Osteoblast (primary cell): ENCODE data around the gene TMEM201. TPM values are rescaled to one million over a fixed set of nuclear protein-coding genes. Genes with fewer than 3 reads are reported as not detected.
"Not testable (repeated sequence)": the region's sequence is repeated elsewhere in the genome, so short reads cannot be mapped to it uniquely, and the experiment has no call there.

Source experiments
- DNase-seq: peaks from one replicate; pipeline ENCODE4 v3.0.0; 2011; ENCODE audit warnings: low spot score, mixed read lengths; ENCODE audit not compliant: insufficient read length; ENCODE audit errors: missing footprints
- H2AFZ ChIP-seq: 2 replicates; pipeline ENCODE4 v1.6.0; 2011; ENCODE audit warnings: mild to moderate bottlenecking, low read length
- H3K27ac ChIP-seq: 2 replicates; pipeline ENCODE4 v1.5.1; 2011; ENCODE audit warnings: mild to moderate bottlenecking, low read depth, low read length, moderate library complexity
- H3K27me3 ChIP-seq: 2 replicates; pipeline ENCODE4 v1.6.0; 2012; ENCODE audit warnings: mild to moderate bottlenecking, control low read depth, inconsistent platforms, low read length, moderate library complexity; ENCODE audit not compliant: insufficient read depth
- H3K36me3 ChIP-seq: 2 replicates; pipeline ENCODE4 v1.5.1; 2011; ENCODE audit warnings: mild to moderate bottlenecking, low read length, control low read depth, moderate library complexity; ENCODE audit not compliant: insufficient read depth
- H3K4me1 ChIP-seq: 2 replicates; pipeline ENCODE4 v1.5.1; 2011; ENCODE audit warnings: mild to moderate bottlenecking, low read length, control low read depth, moderate library complexity; ENCODE audit not compliant: insufficient read depth
- H3K4me2 ChIP-seq: 2 replicates; pipeline ENCODE4 v1.6.0; 2011; ENCODE audit warnings: mild to moderate bottlenecking, low read length; ENCODE audit not compliant: insufficient read depth
- H3K4me3 ChIP-seq: fragments of 200-600 bp; sonication (generic); 3 replicates; pipeline ENCODE4 v1.5.1; 2012; ENCODE audit warnings: mild to moderate bottlenecking, low read length, inconsistent platforms; ENCODE audit not compliant: insufficient read depth
- H3K79me2 ChIP-seq: 2 replicates; pipeline ENCODE4 v1.6.0; 2012; ENCODE audit warnings: mild to moderate bottlenecking, low read length, control low read depth, inconsistent platforms; ENCODE audit not compliant: insufficient read depth
- H3K9me3 ChIP-seq: 2 replicates; pipeline ENCODE4 v1.5.1; 2011; ENCODE audit warnings: low read depth, low read length, control low read depth
- H4K20me1 ChIP-seq: 2 replicates; pipeline ENCODE4 v1.6.0; 2012; ENCODE audit warnings: mild to moderate bottlenecking, low read length, control low read depth; ENCODE audit not compliant: insufficient read depth
- total RNA-seq: library from RNA; depleted of rRNA; stranded (reverse); fragments of >200 nt; gene quantifications from 2 replicates; pipeline ENCODE4 v1.2.3, GENCODE V29; 2012
- TF ChIP-seq, protein P1 (sequence below): IDR thresholded peaks from 2 replicates; pipeline ENCODE4 v1.5.1; 2011; ENCODE audit warnings: mild to moderate bottlenecking, low read depth, low read length, moderate library complexity; ENCODE audit errors: extremely low read depth

TMEM201 gene
- total RNA-seq, 1 donor: 6.2 TPM

DNA sequence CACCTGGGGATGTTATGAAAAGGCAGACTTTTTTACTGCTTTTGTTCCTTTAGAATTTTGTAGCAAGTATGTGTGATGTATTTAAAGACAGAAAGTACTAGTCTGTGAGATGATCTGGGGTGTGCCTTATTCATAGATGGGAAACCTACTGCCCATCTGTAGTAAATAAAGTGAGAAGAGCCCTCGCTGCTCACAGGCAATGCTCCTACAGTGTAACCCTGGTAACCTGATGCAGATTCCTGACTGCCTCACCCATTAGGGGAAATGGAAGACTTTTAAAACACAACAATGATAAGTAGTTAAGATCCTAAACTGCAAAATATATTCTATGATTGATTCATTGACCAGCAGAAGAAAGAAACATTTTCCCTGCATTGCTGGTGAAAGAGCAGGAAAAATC is 19.4 kb upstream of the TMEM201 start:
- no peaks in the 10 kb centered on the region for H3K27me3 ChIP-seq
- TF ChIP-seq, protein P1, sequence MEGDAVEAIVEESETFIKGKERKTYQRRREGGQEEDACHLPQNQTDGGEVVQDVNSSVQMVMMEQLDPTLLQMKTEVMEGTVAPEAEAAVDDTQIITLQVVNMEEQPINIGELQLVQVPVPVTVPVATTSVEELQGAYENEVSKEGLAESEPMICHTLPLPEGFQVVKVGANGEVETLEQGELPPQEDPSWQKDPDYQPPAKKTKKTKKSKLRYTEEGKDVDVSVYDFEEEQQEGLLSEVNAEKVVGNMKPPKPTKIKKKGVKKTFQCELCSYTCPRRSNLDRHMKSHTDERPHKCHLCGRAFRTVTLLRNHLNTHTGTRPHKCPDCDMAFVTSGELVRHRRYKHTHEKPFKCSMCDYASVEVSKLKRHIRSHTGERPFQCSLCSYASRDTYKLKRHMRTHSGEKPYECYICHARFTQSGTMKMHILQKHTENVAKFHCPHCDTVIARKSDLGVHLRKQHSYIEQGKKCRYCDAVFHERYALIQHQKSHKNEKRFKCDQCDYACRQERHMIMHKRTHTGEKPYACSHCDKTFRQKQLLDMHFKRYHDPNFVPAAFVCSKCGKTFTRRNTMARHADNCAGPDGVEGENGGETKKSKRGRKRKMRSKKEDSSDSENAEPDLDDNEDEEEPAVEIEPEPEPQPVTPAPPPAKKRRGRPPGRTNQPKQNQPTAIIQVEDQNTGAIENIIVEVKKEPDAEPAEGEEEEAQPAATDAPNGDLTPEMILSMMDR: no peak
- H3K4me3 ChIP-seq: no peak overlapping the region
- H3K4me2 ChIP-seq: no peak overlapping the region
- no peak overlapping the region for H3K27ac ChIP-seq
- no peak overlapping the region for H2AFZ ChIP-seq
- no peak for DNase-seq
- peaks cover 3% of the 10 kb centered on the region for H3K79me2 ChIP-seq
- H3K36me3 ChIP-seq: peaks cover 3% of the 10 kb centered on the region
- H3K4me1 ChIP-seq: no peaks in the 10 kb centered on the region
- no peaks in the 10 kb centered on the region for H3K9me3 ChIP-seq
- H4K20me1 ChIP-seq: no peaks in the 10 kb centered on the region

DNA sequence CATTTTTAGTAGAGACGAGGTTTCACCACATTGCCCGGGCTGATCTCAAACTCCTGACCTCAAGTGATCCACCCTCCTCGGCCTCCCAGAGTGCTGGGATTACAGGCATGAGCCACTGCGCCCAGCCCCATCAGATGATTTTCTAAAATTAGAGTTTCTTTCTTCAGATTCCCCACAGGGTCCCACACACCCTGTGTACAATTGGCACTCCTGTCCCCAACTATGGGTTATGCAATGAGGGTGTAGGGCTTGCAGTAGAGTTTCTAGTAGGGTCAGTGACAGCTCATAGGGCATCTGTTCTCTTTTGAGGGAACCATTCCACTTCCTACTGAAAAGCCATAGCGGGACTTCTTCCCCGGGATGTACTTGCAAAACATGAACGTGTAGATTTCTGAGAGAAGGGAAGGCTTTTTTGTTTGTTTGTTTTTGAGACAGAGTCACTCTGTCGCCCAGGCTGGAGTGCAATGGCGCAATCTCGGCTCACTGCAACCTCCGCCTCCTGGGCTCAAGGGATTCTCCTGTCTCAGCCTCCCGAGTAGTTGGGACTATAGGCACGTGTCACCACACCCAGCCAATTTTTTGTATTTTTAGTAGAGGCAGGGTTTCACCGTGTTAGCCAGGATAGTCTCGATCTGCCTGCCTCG is 17.7 kb upstream of the TMEM201 start:
- H3K27me3 ChIP-seq, H4K20me1 ChIP-seq, H3K27ac ChIP-seq, DNase-seq, H3K9me3 ChIP-seq, H3K4me3 ChIP-seq, H3K79me2 ChIP-seq, H3K4me2 ChIP-seq, H3K36me3 ChIP-seq, H2AFZ ChIP-seq, H3K4me1 ChIP-seq: not testable (repeated sequence)

DNA sequence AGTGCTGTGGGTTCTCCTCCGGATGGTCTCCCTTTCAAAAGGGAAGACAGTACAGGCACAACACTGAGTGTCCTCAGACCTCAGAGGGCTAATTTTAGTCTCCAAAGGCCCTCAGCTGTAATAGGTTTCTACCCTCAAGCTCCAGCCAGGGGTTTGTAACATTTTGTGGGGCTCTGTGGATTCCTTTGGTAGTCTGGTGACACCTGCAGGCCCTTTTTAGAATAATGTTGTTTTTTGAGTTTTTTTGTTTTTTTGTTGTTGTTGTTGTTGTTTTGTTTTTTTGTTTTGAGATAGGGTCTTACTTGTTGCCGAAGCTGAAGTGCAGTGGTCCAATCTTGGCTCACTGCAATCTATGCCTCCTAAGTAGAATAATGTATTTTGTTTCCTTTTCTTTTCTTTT is 15.0 kb upstream of the TMEM201 start:
- peaks cover 8% of the 10 kb centered on the region for H3K36me3 ChIP-seq
- no peak overlapping the region for H3K27ac ChIP-seq
- TF ChIP-seq, protein P1: peak; percentile 43
- peak; percentile 84 for DNase-seq
- H2AFZ ChIP-seq: no peak overlapping the region
- no peak overlapping the region for H3K4me3 ChIP-seq
- no peaks in the 10 kb centered on the region for H3K27me3 ChIP-seq
- H3K4me2 ChIP-seq: no peak overlapping the region
- H3K4me1 ChIP-seq: no peaks in the 10 kb centered on the region
- no peaks in the 10 kb centered on the region for H3K79me2 ChIP-seq
- H4K20me1 ChIP-seq: no peaks in the 10 kb centered on the region
- no peaks in the 10 kb centered on the region for H3K9me3 ChIP-seq

DNA sequence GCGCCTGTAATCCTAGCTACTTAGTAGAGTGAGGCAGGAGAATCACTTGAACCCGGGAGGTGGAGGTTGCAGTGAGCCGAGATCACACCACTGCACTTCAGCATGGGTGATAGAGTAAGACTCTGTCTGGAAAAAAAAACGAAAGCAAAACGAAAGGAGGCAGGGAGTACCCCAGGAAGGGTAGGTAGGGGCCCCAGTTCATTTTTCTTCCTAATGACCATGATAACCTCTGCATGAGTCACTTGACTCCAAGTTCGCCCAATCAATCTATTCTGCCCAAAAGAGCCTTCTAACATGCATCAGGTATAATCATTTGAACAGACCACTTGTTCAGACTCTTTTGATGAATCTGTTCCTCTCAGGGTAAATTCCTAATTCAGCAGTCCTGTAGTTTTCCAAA is 13.2 kb upstream of the TMEM201 start:
- no peaks in the 10 kb centered on the region for H3K9me3 ChIP-seq
- H3K27ac ChIP-seq: no peak overlapping the region
- no peaks in the 10 kb centered on the region for H3K4me1 ChIP-seq
- H3K79me2 ChIP-seq: no peaks in the 10 kb centered on the region
- H2AFZ ChIP-seq: no peak overlapping the region
- no peak overlapping the region for H3K4me2 ChIP-seq
- peaks cover 8% of the 10 kb centered on the region for H3K36me3 ChIP-seq
- DNase-seq: no peak
- no peaks in the 10 kb centered on the region for H3K27me3 ChIP-seq
- TF ChIP-seq, protein P1: no peak
- no peaks in the 10 kb centered on the region for H4K20me1 ChIP-seq
- H3K4me3 ChIP-seq: no peak overlapping the region
